Neutrophil (primary cell): ENCODE data around the gene PLA2G6.

Experiments used
- H3K27ac ChIP-seq: fragments of 200-600 bp; sonication (generic); 2 replicates; pipeline ENCODE4 v1.5.1; 2016; ENCODE audit warnings: mild to moderate bottlenecking, moderate library complexity
- H3K27me3 ChIP-seq: fragments of 200-600 bp; sonication (generic); 2 replicates; pipeline ENCODE4 v1.6.0; 2016; ENCODE audit warnings: mild to moderate bottlenecking
- H3K36me3 ChIP-seq: fragments of 200-600 bp; sonication (generic); 2 replicates; pipeline ENCODE4 v1.5.1; 2017
- H3K4me1 ChIP-seq, 2 experiments: fragments of 200-600 bp in 1 of 2; sonication (generic) in 1 of 2; 1 replicate in 1 of 2; 2 replicates in 1 of 2; pipeline versions ENCODE4 v1.5.1 to v1.6.1; 2013 to 2016; ENCODE audit warnings: low read depth in 1 of 2, low read length in 1 of 2, mild to moderate bottlenecking in 1 of 2, moderate library complexity in 1 of 2; ENCODE audit not compliant: control insufficient read depth in 1 of 2, insufficient read depth in 1 of 2
- H3K4me3 ChIP-seq, 2 experiments: fragments of 200-600 bp in 1 of 2; sonication (generic) in 1 of 2; 1 replicate in 1 of 2; 2 replicates in 1 of 2; pipeline ENCODE4 v1.5.1; 2013 to 2016; ENCODE audit warnings: low read depth in 1 of 2, low read length in 1 of 2, mild to moderate bottlenecking in 1 of 2, moderate library complexity in 1 of 2
- H3K9me3 ChIP-seq: fragments of 200-600 bp; sonication (generic); 2 replicates; pipeline ENCODE4 v1.5.1; 2016
- CTCF ChIP-seq: fragments of 200-600 bp; sonication (generic); IDR thresholded peaks from 2 replicates; pipeline ENCODE4 v1.5.1; 2016; ENCODE audit warnings: antibody characterized with exemption

The PLA2G6 gene

DNA sequence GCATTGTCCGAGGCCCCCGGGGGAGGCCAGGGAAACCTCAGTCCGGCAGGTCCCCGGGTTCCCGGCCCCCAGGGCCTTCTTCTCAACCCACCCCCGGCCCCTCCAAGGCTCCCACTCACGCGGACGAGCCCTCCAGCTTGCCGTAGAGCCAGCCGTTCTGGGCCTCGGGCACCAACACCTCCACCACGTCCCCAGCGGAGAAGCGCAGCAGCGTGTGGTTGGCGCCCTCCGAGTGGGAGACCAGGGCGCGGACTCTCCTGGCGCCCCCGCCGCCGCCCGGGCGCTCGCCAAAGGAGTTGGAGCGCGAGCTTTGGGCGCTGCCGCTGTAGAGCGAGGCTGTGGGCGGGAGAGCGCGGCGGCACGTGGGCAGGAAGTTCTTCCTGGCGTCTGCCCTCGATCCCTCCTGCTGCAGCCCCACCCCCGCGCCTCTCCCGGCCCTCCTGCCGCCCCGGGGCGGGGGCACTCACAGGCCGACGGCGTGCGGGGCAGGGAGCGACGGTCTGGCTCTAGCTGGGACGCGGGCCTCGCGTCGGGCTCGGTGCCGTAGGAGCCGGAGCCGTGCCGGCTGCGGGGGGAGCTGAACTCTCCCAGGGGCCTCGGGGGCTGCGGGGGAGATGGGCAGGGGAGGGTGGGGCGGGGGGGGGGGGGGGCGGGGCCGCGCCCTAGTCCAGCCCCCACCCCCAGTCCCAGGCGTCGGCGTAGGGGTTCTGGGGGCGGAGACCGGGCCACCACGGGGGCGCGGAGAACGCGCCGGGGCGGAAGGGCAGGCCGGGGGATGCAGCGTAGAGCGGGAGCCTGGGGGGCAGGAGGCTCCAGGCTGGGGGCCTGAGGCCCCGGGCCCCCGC is 92.8 kb downstream of the PLA2G6 start:
- Histone ChIP-seq H3K4me1 (no peaks in the 10 kb centered on the region), H3K27me3 (peaks cover 53% of the 10 kb centered on the region), H3K27ac (no peak overlapping the region), H3K9me3 (no peaks in the 10 kb centered on the region), H3K4me3 (no peak overlapping the region), H3K36me3 (no peaks in the 10 kb centered on the region)
- no peak for TF ChIP-seq CTCF

GRCh38 chr22:38087855-38088254 is 93.8 kb downstream of the PLA2G6 start:
- TF ChIP-seq CTCF: no peak
- H3K4me3 ChIP-seq: no peak overlapping the region
- H3K27ac ChIP-seq: no peak overlapping the region
- H3K9me3 ChIP-seq: no peaks in the 10 kb centered on the region
- H3K27me3 ChIP-seq: peaks cover 63% of the 10 kb centered on the region
- H3K4me1 ChIP-seq: no peaks in the 10 kb centered on the region
- H3K36me3 ChIP-seq: no peaks in the 10 kb centered on the region

DNA sequence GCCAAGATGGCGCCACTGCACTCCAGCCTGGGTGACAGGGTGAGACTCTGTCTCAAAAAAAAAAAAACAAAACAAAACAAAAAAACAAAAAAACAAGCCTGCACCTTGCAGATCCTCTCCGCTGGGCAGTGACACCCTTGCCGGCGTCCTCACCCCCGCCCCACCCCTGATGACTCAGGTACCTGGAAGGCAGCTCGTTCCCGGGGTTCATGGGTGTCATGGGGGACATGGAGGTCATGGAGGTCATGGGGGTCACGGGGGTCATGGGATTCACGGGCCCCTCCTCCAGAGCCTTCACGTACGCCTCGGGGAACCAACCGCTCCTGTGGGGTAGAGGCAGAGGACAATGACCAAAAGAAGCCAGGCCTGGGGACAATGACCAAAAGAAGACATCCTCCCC is 94.7 kb downstream of the PLA2G6 start:
- H3K27me3 ChIP-seq: peaks cover 72% of the 10 kb centered on the region
- no peak for TF ChIP-seq CTCF
- no peak overlapping the region for H3K4me3 ChIP-seq
- H3K4me1 ChIP-seq: no peaks in the 10 kb centered on the region
- H3K27ac ChIP-seq: no peak overlapping the region
- H3K36me3 ChIP-seq: no peaks in the 10 kb centered on the region
- no peaks in the 10 kb centered on the region for H3K9me3 ChIP-seq

DNA sequence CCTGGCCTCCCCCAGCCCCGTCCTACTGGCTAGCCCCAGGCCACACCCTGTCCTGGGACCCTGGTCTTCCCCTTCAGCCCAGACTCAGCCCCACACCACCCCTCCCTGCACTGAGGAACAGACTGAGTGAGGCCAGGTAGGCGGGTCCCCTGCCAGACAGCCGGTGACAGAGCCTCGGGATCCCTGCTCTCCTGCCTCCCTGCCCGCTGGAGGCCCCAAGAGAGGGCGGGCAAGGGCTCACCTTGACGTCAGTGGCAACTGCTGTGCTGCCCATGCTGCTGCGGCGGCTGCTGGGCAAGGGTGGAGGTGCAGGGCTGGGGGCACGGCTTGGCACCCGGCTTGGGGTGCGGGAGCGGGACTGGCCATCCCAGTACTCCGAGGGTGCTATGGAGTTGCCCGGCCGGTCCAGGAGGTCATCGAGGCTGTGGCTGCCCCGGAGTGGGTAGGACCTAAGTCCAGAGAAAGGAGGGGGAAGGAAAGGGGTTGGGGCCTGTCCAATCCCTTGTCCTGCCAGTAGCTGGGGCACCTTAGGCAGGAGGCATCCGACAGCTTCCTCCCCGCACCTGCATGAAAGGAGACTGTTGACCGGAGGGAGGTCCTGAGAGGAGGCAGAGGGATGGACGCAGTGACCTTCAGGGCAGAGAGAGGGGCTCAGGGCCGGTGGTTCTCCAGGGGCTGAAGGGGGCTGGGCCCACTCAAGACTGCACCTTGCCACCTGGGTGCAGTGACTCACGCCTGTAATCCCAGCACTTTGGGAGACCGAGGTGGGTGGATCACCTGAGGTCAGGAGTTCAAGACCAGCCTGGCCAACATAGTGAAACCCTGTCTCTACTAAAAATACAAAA is 95.4 kb downstream of the PLA2G6 start:
- H3K4me1 ChIP-seq: peaks cover 5% of the 10 kb centered on the region in 2 experiments
- H3K27me3 ChIP-seq: peaks cover 78% of the 10 kb centered on the region
- no peak overlapping the region for H3K27ac ChIP-seq

GRCh38 chr22:38085501-38085900 is 96.1 kb downstream of the PLA2G6 start:
- Histone ChIP-seq H3K4me3 (no peak overlapping the region), H3K36me3 (no peaks in the 10 kb centered on the region), H3K27me3 (peaks cover 78% of the 10 kb centered on the region), H3K4me1 (peaks cover 8% of the 10 kb centered on the region in 2 experiments), H3K27ac (no peak overlapping the region), H3K9me3 (no peaks in the 10 kb centered on the region)
- no peak for TF ChIP-seq CTCF

More for the DNA sequence above, 95.4 kb downstream of the PLA2G6 start:
- no peak for TF ChIP-seq CTCF
- H3K4me3 ChIP-seq: no peak overlapping the region
- no peaks in the 10 kb centered on the region for H3K36me3 ChIP-seq
- H3K9me3 ChIP-seq: no peaks in the 10 kb centered on the region
